ENCODE results near the gene TOLLIP.
A peak's percentile ranks its signal among the peaks of the same experiment; 100 is the strongest.
"Not testable (repeated sequence)": the region's sequence is repeated elsewhere in the genome, so short reads cannot be mapped to it uniquely, and the experiment has no call there.

The TOLLIP gene

GRCh38 chr11:1343391-1344055, 34.1 kb upstream of the TOLLIP start:
- no peak for DNase-seq (ENCODE audit: low spot score)

- no peak for DNase-seq (ENCODE audit: low spot score)
Observed at GRCh38 chr11:1342946-1343345, 33.5 kb upstream of the TOLLIP start.

- DNase-seq (ENCODE audit: low spot score) = peak; percentile 6
Observed at GRCh38 chr11:1341928-1342524, 32.6 kb upstream of the TOLLIP start.

GRCh38 chr11:1341226-1341625, 31.8 kb upstream of the TOLLIP start:
- not testable (repeated sequence) for DNase-seq (ENCODE audit: low spot score)

GRCh38 chr11:1340111-1340510, 30.7 kb upstream of the TOLLIP start:
- DNase-seq (ENCODE audit: low spot score) = no peak

- DNase-seq (ENCODE audit: low spot score) = no peak
Observed at GRCh38 chr11:1339066-1339675, 29.7 kb upstream of the TOLLIP start.

GRCh38 chr11:1338201-1339065, 29.0 kb upstream of the TOLLIP start:
- no peak for DNase-seq (ENCODE audit: low spot score)

- no peak for DNase-seq (ENCODE audit: low spot score)
Observed at GRCh38 chr11:1337647-1338007, 28.2 kb upstream of the TOLLIP start.

- DNase-seq (ENCODE audit: low spot score) = no peak
Observed at GRCh38 chr11:1336836-1337646, 27.6 kb upstream of the TOLLIP start.

GRCh38 chr11:1335811-1336761, 26.7 kb upstream of the TOLLIP start:
- DNase-seq (ENCODE audit: low spot score) = peak; percentile 56

GRCh38 chr11:1335264-1335810, 25.9 kb upstream of the TOLLIP start:
- DNase-seq (ENCODE audit: low spot score) = no peak

- no peak for DNase-seq (ENCODE audit: low spot score)
Observed at GRCh38 chr11:1333860-1334259, 24.4 kb upstream of the TOLLIP start.

GRCh38 chr11:1333091-1333772, 23.8 kb upstream of the TOLLIP start:
- no peak for DNase-seq (ENCODE audit: low spot score)

GRCh38 chr11:1330473-1330872, 21.0 kb upstream of the TOLLIP start:
- no peak for DNase-seq (ENCODE audit: low spot score)

- no peak for DNase-seq (ENCODE audit: low spot score)
Observed at GRCh38 chr11:1327064-1327460, 17.6 kb upstream of the TOLLIP start.

GRCh38 chr11:1326435-1327063, 17.1 kb upstream of the TOLLIP start:
- no peak for DNase-seq (ENCODE audit: low spot score)

- no peak for DNase-seq (ENCODE audit: low spot score)
Observed at GRCh38 chr11:1323774-1324173, 14.3 kb upstream of the TOLLIP start.

GRCh38 chr11:1317993-1318392, 8.6 kb upstream of the TOLLIP start:
- no peak for DNase-seq (ENCODE audit: low spot score)

- DNase-seq (ENCODE audit: low spot score) = no peak
Observed at GRCh38 chr11:1317432-1317831, 8.0 kb upstream of the TOLLIP start.

All from pons (tissue), 1 donor.